ENCODE results near the gene VPS13A.

DNA sequence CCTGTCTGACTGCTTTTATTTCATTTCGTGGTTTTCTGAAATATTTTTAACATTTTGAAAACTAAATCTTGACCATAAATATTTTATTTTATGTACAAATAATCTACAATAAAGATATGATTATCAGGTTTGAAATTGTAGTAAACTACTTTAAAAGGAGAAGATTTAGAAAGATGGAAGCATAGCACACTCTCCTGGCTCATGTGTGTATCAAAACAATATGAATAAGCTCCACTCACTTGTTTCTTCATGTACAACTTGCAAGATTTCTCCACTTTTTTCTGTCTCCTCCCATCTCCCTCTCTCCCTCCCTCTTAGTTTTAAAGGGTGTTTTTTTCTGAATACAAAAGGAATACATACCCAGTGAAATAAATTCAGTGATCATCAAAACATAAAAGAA is 15.4 kb upstream of the VPS13A start:
- TF ChIP-seq, protein P1, sequence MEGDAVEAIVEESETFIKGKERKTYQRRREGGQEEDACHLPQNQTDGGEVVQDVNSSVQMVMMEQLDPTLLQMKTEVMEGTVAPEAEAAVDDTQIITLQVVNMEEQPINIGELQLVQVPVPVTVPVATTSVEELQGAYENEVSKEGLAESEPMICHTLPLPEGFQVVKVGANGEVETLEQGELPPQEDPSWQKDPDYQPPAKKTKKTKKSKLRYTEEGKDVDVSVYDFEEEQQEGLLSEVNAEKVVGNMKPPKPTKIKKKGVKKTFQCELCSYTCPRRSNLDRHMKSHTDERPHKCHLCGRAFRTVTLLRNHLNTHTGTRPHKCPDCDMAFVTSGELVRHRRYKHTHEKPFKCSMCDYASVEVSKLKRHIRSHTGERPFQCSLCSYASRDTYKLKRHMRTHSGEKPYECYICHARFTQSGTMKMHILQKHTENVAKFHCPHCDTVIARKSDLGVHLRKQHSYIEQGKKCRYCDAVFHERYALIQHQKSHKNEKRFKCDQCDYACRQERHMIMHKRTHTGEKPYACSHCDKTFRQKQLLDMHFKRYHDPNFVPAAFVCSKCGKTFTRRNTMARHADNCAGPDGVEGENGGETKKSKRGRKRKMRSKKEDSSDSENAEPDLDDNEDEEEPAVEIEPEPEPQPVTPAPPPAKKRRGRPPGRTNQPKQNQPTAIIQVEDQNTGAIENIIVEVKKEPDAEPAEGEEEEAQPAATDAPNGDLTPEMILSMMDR (IDR thresholded peaks at IDR 0.05; ENCODE audit: low read length): no peak
- no peak for TF ChIP-seq EZH2 (IDR thresholded peaks at IDR 0.05; ENCODE audit: borderline replicate concordance, low read length)

Data from OCI-LY1 (cell line).